ENCODE measurements around the gene KRI1.

KRI1 gene

DNA sequence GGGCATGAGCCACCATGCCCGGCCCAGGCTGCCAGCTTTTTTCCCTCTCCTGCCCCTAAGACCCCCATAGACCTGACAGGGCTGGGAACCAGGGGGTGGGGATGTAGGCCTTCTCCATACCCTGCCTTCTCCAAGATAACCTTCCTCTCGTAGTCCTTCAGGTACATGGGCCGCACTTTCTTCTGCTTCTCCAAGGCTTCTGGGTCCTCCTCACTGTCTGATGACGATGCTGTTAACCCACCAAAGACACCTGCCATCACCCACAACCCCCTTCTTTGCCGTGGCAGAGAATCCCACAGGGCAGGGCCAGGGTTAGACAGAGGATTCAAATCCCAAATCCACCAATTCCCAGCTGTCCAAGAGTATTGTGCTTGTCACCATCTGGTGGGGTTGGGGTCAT, 3.2 kb downstream of the KRI1 start:
- DNase-seq (ENCODE audit: low spot score) = no peak
- TF ChIP-seq, protein P1, sequence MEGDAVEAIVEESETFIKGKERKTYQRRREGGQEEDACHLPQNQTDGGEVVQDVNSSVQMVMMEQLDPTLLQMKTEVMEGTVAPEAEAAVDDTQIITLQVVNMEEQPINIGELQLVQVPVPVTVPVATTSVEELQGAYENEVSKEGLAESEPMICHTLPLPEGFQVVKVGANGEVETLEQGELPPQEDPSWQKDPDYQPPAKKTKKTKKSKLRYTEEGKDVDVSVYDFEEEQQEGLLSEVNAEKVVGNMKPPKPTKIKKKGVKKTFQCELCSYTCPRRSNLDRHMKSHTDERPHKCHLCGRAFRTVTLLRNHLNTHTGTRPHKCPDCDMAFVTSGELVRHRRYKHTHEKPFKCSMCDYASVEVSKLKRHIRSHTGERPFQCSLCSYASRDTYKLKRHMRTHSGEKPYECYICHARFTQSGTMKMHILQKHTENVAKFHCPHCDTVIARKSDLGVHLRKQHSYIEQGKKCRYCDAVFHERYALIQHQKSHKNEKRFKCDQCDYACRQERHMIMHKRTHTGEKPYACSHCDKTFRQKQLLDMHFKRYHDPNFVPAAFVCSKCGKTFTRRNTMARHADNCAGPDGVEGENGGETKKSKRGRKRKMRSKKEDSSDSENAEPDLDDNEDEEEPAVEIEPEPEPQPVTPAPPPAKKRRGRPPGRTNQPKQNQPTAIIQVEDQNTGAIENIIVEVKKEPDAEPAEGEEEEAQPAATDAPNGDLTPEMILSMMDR (IDR thresholded peaks at IDR 0.05; ENCODE audit: extremely low read depth, missing control alignments) = no peak

- no peak for DNase-seq (ENCODE audit: low spot score)
- TF ChIP-seq, protein P1 (IDR thresholded peaks at IDR 0.05; ENCODE audit: extremely low read depth, missing control alignments) = no peak
Observed at GRCh38 chr19:10560154-10560553, 5.7 kb downstream of the KRI1 start.

GRCh38 chr19:10557603-10558197, 8.1 kb downstream of the KRI1 start:
- TF ChIP-seq, protein P1 (IDR thresholded peaks at IDR 0.05; ENCODE audit: extremely low read depth, missing control alignments) = no peak
- DNase-seq (ENCODE audit: low spot score) = peak; percentile 9

DNA sequence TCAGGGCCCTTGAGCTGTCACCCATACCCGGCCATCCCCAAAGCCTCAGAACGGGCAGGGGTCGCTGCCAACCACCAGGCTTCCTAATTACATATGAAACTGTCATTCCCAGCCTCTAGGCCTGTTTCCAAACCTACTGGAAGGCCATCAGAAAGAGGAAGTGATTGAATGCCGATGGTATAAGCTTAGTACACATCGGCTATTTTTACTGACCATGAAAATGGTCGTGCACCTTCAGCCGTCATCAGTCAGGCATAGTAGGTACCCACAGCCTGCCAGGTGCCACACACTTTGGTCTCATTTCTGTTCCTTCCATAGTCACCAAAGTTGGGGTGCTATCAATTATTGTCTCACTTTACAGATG, 10.2 kb downstream of the KRI1 start:
- TF ChIP-seq, protein P1 (IDR thresholded peaks at IDR 0.05; ENCODE audit: extremely low read depth, missing control alignments) = no peak
- peak; percentile 25 for DNase-seq (ENCODE audit: low spot score)

DNA sequence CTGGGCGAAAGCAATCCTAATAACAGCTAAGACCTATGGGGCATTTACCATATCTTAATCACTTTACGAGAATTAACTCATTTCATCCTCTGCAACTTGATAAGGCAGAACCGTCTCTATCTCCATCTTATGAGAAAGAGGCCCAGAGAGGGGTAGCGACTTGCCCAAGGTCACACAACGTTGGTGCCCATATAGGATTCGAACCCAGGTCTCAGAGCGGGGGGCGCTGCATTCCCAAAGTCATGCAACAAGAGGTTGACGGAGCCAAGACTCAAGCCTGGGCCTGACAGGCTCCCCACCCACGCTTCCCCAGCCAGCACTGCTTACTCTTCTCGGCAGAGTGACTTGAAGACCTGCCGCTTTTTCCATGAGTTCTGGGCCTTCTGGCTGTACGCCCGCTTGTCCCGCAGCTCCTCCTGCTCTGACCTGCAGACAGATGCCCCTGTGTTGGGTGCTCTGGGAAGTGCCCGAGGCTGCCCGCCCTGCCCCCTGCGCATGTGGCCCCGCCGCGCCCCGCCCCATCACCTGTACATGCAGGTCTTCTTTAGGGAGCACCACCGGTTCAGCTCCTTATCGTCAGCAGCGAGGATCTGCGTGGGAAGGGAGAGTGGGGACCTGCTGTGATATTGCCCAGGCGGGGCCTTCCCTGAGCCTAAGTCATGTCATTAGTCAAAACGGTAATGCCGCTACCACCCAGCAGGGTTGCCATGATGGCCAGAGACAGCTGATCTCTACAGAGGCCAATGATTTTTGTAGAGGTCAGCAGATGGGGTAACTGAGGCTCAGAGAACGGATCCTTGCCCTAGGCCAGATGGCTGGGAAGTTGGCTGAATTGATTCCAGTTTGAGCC, 10.8 kb downstream of the KRI1 start:
- TF ChIP-seq, protein P1 (IDR thresholded peaks at IDR 0.05; ENCODE audit: extremely low read depth, missing control alignments) = no peak
- peak; percentile 14 for DNase-seq (ENCODE audit: low spot score)

DNA sequence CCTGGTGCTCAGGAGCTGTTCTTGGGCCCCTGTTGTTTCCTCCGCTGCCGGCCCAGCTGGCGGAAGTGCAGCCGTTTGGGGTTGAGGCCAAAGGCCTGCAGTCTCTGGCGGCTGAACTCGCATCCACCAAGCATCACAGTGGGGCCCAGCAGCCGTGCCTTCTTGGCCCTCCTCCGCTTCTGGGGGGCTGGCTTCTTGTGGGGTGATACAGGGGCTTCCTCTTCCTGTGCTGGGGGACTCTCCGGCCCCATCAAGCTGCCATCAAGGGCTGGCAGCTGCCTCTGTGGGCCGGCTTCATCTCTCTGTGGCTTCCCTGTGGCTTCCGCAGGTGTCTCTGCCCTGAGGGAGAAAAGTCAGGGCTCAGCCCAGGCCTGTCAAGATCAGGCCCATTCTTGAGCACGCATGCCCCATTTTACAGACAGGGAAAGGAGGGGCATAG, 11.8 kb downstream of the KRI1 start:
- peak; percentile 83 for DNase-seq (ENCODE audit: low spot score)

More for the DNA sequence above, 11.8 kb downstream of the KRI1 start:
- TF ChIP-seq, protein P1 (IDR thresholded peaks at IDR 0.05; ENCODE audit: extremely low read depth, missing control alignments) = no peak
